ENCODE measurements around the gene PDZRN4. TPM values are rescaled to one million over a fixed set of nuclear protein-coding genes. Genes with fewer than 3 reads are reported as not detected.
"Not testable (repeated sequence)": the region's sequence is repeated elsewhere in the genome, so short reads cannot be mapped to it uniquely, and the experiment has no call there.

Gene PDZRN4
- total RNA-seq, 1 donor from 2014 or later = 0.24 TPM

DNA sequence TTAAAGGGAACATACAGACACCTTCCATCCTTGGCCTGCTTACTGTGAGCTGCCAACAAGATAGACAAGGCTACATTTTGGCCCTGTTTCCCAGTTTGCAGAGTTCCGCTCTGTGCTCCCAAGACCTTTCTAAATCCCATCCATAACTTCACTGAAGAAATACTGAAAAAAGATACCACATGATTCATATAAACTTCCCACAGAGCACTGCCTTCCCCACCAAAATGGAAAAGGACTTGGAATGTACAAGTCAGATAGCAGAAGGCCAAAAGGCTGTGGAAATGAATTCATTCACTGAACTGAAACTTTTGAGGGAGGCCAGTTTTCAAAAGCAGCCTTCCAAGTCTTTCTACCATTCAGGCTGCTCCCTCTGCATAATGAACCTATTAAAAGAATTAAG, 29.6 kb downstream of the PDZRN4 start:
- no peak for ATAC-seq

DNA sequence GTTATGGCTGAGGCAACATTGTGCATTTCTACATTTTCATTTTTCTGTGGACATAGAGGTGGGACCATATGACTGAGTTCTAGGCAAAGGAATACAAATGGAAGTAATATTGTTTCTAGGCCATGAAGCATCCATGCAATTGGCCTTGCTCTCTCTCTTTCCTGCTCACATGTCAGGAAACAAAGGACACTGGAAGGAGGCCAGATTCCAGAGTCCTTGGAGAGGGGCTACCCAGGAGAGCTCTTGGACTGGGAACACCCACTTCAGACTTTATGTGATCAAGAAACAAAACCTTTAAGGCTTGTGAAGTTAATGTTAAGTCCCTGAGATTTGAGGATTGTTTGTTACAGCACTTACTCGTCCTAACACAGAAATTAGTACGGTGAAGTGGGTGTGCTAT, 32.8 kb downstream of the PDZRN4 start:
- no peak for ATAC-seq

DNA sequence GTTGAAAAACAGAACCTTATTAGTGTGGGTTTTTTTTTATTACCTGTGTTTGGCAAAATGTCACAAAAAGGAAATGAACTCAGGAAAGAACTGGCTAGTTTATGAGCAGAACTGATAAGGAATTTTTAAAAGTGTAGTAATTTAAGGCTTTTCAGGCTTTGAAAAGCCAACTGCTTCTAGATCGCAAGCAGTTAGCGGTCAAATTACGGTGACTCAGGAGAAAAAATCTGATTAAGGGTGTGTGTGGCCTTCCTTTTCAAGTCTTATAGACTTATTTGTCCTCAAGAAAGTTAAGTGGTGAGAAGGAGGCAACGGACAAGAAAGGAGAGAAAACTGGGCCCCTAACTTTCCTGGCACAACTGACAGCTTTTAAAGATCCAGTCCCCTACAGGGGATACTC, 33.4 kb downstream of the PDZRN4 start:
- ATAC-seq = no peak

DNA sequence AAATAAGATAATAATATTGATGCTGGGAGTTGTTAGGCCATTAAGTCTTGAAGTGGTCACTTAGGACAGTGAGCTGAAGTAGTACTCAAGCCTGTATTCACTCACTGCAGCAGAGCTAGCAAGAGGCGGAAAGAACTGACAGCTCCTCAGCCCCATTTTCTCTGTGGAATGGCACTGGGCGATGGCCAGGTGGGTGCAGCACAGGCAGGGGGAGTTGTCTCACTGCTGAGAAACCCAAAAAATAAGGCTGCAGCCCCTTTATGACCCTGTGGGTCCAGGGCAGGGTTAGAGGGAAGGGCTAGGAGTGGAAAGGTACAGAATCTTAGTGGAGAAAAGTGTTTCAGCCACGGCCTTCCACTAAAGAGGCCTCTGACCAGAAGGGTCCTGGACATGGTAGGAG, 35.5 kb downstream of the PDZRN4 start:
- no peak for ATAC-seq

DNA sequence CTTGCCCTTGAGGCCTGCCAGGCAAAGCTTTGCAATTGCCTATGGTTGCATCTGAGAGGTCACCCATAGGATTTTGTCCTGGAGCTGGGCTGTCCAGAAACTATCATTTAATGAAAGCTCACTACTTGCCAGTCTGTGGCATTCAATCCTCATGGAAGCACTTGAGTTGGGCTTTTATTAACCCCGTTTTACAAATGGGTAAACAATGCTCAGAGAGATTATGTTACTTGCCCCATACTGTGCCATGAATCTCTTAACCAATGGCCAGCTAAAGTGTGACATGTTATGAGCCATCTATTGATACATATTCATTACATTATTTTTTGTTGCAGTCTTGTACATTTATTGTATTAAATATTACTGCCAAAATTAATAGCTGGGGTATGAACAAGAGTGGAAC, 35.9 kb downstream of the PDZRN4 start:
- ATAC-seq = no peak

DNA sequence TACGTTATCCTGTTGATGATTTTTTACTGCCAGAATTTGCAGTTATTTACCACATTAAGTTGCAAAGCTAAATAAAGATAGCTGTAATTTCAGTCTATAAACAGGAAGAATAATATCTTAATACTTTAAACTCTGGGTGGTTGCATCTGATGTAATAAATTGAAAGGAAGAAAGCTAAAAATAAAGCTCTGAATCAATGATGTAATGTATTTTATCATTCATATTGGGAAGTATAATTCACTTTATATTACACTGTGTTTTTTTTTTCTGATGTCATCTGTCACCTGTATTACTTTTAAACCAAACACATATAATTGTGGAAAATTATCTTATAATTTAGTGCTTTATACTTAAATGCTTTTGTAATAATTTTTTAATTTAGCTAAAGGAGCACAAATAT, 37.1 kb downstream of the PDZRN4 start:
- ATAC-seq = no peak

DNA sequence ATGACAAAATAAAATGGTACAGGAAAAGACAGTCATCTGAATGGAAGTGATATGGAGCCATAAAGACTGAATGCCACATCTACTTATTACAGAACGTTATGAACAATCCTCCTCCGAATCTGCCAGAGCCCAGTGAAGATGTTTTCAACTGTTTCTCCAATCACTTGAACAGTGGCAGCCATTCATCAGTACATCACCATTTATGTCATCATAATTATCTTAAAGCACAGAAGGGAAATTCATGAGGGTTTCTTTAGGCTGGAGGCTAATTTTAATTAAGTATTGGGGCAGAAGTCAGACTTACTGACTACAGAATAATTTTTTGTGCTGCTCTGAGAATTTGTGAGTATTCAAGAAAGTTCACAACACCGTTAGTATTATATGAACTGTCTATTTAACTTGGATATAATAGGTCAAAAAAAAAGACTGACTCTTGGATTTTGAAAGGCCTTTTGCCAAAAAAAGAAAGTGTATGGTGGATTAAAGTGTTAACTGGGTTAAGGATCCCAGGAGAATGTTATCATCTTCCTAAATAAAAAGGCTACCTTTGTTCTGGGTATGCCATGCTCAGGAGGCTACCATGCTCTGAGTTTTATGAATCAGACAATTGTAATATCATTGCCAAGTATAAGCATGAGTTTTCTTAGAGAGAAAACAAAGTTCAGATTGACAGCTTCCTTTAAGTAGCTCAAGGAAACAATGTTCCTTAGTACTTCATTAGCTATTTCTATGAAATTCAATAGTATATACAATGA, 40.1 kb downstream of the PDZRN4 start:
- ATAC-seq = no peak

DNA sequence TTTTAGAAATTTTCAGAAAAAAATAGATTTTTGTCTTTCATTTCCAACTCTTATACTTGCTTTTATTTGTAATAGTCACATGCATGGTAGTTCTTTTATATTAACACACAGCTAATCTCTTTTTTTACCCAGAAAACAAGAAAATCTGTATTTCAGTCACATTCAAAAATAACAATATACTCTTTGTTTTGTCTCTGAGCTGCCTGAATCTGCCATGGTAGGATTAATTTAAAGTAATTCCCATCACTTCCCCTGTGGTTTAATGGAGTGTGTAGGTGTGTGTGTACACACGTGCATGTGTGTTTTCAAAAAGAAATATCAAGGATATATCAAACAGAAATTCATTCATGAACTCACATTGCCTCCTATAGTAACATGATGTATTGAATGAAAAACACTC, 42.6 kb downstream of the PDZRN4 start:
- ATAC-seq = no peak

DNA sequence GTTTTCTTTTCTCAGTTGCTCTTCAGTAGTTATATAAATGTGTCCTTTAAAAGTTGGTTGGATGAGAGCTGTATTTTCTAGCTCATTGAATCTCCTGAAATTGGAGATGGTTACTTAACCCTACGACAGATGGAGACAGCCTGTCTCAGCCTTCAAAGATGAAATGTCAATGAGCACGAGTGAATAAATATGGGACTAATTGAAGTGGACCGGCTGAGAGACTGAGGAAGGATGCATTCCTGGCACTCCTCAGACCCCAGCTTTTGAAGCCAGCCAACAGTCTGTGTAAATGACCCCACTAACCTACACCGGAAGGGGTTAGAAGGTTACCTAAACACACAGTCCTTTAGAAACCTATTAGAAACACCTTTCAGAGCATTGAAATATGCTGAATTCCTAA, 46.6 kb downstream of the PDZRN4 start:
- no peak for ATAC-seq

DNA sequence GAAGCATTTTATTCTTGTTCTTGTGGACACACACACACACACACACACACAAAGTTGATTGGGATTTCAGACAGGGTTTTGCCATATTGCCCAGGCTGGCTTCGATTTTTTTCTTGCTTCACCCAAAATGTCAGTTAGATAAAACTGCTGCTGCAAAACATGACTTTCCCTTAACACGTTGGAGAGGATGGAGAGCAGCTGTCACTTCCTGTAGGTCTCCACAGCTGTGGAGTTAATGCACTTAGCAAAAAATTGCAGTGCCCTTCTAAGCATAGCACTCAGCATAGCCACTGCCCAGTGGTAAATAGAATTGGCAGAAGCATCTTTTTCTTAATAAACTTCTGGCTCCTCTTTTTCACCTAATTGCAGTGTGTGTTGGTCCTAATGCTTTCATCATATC, 54.5 kb downstream of the PDZRN4 start:
- no peak for ATAC-seq

DNA sequence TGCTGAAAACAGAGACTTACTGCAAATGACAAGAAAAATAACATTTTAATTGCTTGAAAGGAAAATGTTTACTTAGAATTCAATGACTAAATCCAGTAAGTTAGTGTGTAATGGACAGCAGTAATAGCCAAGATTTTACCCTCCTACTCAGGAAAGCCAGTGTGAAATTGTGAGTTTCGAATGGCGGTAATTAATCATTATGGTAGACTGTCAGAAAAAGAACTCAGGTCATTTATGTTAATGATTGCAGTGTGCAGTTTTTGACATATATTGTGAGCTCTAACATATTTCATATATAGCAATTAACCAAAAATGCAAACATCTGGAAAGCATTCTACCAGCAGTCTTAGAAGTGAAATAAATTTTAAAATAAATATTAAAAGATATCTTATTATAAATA, 60.3 kb downstream of the PDZRN4 start:
- ATAC-seq = no peak

DNA sequence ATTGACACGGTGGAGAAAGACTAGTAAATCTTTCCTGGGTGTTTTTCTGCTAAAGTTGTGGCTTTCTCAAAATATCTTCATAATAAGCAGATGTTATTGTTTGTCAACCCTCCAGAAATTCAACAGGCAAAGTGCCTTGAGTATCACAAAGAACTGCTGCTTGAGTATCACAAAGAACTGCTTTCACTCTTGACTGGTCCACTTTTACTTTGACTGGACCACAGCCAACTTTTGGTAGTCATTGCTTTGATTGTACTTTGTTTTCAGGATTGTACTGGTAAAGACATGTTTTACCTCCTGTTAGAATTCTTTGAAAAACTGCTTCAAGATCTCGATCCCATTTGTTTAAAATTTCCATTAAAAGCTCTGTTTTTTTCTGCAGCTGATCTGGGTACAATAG, 62.6 kb downstream of the PDZRN4 start:
- ATAC-seq = peak; percentile 36

DNA sequence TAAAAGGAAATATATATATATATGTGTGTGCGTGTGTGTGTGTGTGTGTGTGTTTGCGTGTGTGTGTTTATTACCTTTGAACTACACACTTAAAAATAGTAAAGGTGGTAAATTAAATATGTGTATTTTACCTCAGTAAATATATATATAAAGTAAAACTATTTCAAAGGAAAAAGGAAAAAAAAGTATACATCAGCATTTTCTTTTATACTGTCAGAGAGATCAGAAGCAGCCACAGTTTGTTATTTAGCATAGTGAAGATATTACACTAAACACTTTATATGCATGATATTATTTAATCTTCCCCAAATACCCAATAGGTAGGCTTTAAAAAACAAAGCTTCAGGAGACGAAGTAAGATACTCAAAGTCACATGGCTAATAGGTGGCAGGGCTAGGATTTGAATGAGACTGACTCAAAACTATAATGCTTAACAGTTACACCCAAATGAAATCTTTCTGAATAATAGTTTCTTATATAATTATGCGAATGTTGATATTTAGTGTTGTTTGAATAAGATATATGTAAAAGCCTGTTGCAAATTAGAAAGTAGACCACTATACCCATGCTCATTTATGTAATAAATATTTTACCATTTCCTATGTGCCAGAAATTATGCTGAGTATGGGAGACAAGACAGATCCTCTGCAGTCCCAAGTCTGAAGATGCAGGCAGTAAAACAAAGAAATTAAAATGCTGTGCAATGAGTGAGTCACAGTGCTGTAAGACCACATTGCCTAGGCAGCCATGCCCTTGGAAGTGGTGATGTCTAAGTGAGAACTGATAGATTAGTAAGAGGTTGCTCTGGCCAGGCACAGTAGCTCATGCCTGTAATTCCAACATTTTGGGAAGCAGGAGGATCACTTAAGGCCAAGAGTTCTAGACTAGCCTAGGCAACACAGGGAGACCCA, 66.1 kb downstream of the PDZRN4 start:
- peak; percentile 36 for ATAC-seq

DNA sequence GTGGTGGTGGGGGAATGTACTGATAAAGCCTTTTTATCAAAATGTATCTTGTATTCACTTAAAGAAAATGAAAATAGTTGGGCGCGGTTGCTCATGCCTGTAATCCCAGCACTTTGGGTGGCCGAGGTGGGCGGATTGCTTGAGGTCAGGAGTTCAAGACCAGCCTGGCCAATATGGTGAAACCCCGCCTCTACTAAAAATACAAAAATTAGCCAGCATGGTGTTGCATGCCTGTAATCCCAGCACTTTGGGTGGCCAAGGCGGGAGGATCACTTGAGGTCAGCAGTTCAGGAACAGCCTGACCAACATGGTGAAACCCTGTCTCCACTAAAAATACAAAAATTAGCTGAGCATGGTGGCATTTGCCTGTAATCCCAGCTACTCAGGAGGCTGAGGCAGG, 75.1 kb downstream of the PDZRN4 start:
- not testable (repeated sequence) for ATAC-seq

DNA sequence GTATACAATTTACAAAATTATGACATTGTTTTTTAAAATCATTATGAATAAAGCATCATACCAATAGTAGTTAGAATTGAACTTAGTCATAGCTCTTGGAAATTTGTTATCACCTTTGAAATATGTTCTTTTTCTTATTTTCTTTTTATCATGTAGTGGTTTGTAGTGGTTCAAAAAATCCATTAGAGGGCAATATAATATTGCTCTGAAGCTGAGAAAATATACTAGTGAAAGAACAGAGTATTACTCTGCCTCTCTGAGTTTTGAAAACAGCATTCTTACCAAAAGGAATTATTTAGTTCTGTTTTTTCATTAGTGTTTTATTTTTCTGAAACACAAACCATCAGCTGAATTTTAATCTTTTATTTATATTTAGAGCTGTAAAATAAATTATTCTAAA, 76.2 kb downstream of the PDZRN4 start:
- no peak for ATAC-seq

DNA sequence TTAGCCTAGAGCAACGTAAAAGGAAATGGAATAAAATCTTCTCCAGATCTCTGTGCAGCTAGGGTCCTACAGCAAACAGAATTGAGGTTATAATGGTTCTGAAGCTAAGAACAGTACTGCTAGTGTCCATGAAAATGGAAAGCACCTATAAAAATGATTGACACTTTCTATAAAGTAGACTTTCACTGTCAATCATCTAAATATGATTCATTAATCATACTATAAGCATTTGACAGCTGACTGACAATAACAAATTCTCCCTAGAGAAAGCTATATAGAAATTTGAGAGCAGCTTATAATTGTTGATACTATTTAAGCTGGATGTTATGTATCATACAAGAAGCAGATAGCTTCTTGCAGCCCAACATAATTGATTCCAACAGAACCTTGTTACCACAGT, 80.9 kb downstream of the PDZRN4 start:
- ATAC-seq = no peak

DNA sequence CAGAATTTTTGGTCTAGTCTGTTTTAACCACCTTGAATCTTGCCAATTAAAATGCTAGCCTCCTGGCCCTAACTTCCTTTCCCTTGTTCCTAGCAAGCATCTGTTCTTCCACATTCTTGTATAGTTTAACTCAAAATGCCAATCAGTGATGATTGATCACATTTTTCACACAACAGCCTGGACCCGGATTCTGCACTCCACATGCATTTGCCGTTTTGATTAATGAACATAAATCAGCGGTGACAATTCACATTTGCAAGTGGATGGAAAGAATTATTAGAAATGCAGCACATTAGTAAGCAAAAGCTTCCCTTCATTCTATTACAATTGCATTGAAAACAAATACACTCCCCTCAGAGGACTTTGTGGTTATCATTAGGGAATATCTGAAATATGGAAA, 83.4 kb downstream of the PDZRN4 start:
- no peak for ATAC-seq

DNA sequence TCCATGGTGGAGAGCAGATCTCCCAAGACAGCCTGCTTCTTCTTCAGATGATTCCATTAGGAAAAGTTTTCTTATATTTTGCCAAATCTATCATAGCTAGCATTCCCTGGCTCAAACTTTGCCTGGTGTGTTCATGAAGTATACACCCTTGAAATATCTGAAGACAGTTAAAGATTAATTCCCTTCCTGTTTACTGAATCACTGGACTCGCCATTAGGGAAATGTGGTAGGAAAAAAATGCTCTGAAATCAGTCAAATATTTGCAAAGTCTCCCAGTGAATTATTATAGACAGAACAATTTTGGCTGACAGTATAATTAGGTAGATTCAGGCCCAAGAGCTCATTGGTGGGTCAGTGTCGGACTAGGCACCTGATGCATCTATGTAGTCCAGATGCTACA, 86.5 kb downstream of the PDZRN4 start:
- ATAC-seq = no peak

DNA sequence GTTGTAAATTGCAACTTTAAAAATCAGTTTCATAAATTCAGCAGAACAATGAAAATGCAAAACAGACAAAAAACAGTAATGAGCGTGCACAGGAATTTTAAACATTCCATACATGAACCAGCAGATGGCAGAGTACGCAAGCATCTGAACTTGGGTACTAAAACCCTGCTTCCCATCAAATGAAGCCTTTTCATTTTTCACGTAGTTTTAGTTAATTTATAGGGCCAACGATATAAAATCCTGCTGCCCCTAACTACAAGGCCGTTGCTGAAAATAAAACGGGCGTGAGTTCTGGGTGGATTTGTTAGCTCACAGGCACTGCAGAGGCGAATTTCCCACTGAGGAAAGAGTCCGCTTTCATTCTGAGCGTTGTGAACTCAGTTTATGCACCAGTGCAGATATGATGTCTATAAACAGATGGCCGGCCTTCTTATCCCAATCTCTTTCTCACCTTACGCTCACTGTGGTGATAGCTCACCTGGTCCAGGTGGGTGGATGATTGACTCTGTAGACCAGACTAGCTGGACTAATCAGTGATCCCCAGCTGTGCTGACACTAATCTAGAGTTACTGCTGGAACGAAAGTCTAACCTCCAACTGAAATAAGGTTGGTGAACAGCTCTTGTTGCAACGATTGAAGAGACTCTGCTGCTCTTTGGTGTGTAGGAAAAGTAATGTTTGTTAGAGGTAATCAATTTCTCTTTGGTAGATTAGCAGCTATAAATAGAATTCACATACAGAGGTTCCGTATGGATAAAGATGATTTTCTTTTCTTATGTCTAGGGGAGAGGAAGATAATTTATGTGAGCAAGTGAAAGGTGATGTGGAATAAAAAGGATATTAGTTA, 89.2 kb downstream of the PDZRN4 start:
- no peak for ATAC-seq

DNA sequence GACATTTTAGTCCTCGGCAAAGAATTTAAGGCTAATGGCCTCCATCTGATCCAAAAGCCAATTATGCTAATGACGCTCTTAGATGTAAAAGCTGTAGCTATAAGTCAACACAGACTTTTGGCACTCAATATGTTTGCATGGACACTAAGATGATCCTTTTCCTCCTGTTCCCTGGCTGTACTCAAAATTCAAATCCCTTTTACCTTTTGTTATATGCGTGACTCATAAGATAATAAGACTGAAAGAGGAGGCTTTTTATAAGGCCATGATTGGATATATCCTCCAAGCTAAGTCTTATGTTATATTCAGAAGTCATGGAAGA, 89.8 kb downstream of the PDZRN4 start:
- ATAC-seq = no peak

DNA sequence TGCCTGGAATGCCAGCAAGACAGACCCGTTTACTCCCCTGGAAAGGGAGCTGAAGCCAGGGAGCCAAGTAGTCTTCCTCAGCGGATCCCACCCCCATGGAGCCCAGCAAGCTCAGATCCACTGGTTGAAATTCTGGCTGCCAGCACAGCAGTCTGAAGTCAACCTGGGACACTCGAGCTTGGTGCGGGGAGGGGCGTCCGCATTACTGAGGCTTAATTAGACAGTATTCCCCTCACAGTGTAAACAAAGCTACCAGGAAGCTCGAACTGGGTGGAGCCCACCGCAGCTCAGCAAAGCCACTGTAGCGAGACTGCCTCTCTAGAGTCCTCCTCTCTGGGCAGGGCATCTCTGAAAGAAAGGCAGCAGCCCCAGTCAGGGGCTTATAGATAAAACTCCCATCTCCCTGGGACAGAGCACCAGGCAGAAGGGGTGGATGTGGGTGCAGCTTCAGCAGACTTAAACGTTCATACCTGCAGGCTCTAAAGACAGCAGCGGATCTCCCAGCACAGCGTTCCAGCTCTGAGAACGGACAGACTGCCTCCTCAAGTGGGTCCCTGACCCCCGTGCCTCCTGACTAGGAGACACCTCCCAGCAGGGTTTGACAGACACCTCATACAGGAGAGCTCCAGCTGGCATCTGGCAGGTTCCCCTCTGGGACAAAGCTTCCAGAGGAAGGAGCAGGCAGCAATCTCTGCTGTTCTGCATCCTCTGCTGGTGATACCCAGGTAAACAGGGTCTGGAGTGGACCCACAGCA, 92.4 kb downstream of the PDZRN4 start:
- not testable (repeated sequence) for ATAC-seq

DNA sequence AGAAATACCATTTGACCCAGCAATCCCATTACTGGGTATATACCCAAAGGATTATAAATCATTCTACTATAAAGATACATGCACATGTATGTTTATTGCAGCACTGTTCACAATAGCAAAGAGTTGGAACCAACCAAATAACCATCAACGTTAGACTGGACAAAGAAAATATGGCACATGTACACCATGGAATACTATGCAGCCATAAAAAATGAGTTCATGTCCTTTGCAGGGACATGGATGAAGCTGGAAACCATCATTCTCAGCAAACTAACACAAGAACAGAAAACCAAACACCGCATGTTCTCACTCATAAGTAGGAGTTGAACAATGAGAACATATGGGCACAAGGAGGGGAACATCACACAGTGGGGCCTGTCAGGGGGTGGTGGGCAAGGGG, 97.3 kb downstream of the PDZRN4 start:
- not testable (repeated sequence) for ATAC-seq

DNA sequence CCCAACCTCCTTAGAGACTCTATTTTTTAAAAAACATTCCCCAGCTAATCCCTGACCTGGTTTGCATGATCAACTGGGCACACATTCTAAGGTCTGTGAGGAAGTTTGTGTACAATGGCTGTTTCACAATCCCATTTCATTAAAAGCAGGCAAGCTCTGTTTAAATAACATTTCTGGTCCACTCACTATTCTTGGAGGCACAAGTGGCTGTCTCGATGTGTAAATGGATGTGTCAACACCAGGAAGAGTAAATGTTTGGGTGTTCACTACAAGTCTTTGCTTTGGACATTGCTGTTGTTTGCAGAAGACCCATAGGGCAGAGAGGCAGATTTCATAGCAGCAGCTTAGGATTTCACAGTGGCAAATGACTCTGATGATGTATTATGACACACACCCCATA, 98.3 kb downstream of the PDZRN4 start:
- no peak for ATAC-seq
